SK-N-SH treated with all-trans-retinoic acid at 6 μM for 48 hours (cell line): ENCODE results near the gene CLMN.

ENCODE experiments used
- GLIS3 ChIP-seq: fragments of 250-450 bp; sonication (Bioruptor Pico); IDR thresholded peaks from 2 replicates; pipeline ENCODE4 v1.5.0; 2020; ENCODE audit warnings: mild to moderate bottlenecking, moderate library complexity
- TCF4 ChIP-seq: fragments of 250-450 bp; sonication (Bioruptor Pico); IDR thresholded peaks from 2 replicates; pipeline ENCODE4 v1.8.0; 2021; ENCODE audit warnings: mild to moderate bottlenecking, moderate library complexity, borderline replicate concordance
- ZFP3 ChIP-seq: fragments of 250-450 bp; sonication (Bioruptor Pico); IDR thresholded peaks from 2 replicates; pipeline ENCODE4 v1.5.0; 2020; ENCODE audit warnings: mild to moderate bottlenecking, moderate library complexity
- TF ChIP-seq, protein P1 (sequence below): fragments of 250-450 bp; sonication (Bioruptor Pico); IDR thresholded peaks from 2 replicates; pipeline ENCODE4 v1.8.0; 2020; ENCODE audit warnings: mild to moderate bottlenecking, moderate library complexity, borderline replicate concordance

DNA sequence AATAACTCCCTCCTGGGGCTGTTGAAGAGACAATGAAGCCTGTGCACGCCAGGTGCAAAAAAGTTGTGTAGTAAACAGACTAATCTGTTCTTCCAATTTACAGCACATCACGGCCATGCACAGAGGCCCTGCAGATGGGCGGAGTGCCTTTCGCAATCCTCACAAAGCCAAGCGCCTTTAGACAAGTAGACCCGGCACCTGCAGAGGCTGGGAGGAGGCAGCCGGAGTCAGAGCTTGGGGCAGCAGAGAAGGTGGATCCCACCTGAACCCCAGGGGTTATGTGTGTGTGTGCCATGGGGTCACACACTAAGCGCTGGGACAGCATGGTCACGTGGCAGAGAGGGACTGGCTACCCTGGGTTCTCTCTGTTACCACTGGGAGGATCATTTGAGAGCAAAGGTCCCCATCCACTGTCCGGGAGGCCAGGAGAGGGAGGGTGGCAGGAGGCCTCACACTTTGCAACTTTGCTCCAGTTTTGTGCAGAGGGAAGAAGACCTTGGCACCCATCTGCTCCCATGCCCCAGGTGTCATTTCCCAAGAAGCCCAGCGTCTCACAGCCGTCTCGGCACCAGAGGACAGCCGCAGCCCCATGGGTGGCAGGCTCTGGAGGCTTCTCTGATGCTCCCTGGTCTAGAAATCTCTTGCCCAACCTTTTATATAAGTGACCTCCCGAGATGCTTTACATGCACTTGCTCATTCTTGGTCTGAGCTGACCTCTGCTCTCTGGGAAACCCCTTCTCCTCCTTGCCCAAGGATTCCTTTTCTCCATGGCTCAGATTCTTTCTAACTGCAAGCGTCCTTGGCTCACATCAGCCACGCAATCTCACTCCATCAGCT is 82.4 kb downstream of the CLMN start:
- TF ChIP-seq ZFP3 (CRISPR knock-in tag) (no peak), TCF4 (CRISPR knock-in tag) (no peak), GLIS3 (CRISPR knock-in tag) (no peak)
- TF ChIP-seq, protein P1, sequence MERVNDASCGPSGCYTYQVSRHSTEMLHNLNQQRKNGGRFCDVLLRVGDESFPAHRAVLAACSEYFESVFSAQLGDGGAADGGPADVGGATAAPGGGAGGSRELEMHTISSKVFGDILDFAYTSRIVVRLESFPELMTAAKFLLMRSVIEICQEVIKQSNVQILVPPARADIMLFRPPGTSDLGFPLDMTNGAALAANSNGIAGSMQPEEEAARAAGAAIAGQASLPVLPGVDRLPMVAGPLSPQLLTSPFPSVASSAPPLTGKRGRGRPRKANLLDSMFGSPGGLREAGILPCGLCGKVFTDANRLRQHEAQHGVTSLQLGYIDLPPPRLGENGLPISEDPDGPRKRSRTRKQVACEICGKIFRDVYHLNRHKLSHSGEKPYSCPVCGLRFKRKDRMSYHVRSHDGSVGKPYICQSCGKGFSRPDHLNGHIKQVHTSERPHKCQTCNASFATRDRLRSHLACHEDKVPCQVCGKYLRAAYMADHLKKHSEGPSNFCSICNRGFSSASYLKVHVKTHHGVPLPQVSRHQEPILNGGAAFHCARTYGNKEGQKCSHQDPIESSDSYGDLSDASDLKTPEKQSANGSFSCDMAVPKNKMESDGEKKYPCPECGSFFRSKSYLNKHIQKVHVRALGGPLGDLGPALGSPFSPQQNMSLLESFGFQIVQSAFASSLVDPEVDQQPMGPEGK: no peak
